HUES64 (cell line): ENCODE results near the gene PRCC.

Experiments
- H3K27ac ChIP-seq: 2 replicates; pipeline ENCODE4 v1.7.0; 2013; ENCODE audit warnings: low read depth, low read length, inconsistent platforms
- H3K27me3 ChIP-seq: 2 replicates; pipeline ENCODE4 v1.6.1; 2013; ENCODE audit warnings: mild to moderate bottlenecking, low read length; ENCODE audit not compliant: insufficient read depth
- H3K36me3 ChIP-seq: 2 replicates; pipeline ENCODE4 v1.6.1; 2013; ENCODE audit warnings: mild to moderate bottlenecking, low read length; ENCODE audit not compliant: insufficient read depth
- H3K4me1 ChIP-seq: 2 replicates; pipeline ENCODE4 v1.6.1; 2013; ENCODE audit warnings: mild to moderate bottlenecking, low read length, moderate library complexity; ENCODE audit not compliant: insufficient read depth
- H3K4me3 ChIP-seq: 2 replicates; pipeline ENCODE4 v1.5.1; 2013; ENCODE audit warnings: mild to moderate bottlenecking, low read length, moderate library complexity
- H3K9ac ChIP-seq: 2 replicates; pipeline ENCODE4 v1.6.1; 2013; ENCODE audit warnings: mild to moderate bottlenecking, low read depth, low read length
- H3K9me3 ChIP-seq: 2 replicates; pipeline ENCODE4 v1.6.1; 2013; ENCODE audit warnings: low read depth, low read length; ENCODE audit not compliant: insufficient read depth
- WGBS: fragments of 150-250, 120-280 bp; methylation state at CpG from one replicate; pipeline ENCODE4 v1.1.7; 2013; ENCODE audit warnings: missing lambda C conversion rate; 5-methylcytosine and 5-hydroxymethylcytosine counted together

PRCC gene

DNA sequence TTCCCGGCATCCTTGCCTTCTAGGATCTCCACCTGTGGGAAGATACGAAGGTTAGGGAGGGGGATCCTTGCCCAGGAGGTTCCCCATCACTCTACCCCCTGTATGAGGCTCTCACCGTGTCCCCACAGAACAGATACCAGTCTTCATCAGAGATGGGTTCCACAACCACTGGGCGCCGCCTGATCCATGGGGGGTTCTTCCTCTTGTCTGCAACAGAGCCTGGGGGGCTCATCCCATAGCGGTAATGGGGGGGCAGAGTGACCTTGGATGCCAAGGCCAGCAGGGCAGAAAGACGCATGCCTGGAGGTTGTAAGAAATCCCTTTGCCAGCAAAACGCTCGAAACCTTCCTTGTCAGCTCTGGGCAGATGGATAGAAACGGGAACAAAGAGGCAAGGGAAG, 28.9 kb upstream of the PRCC start:
- Histone ChIP-seq H3K9me3 (no peaks in the 10 kb centered on the region), H3K9ac (no peak overlapping the region), H3K27me3 (no peaks in the 10 kb centered on the region), H3K4me3 (no peak overlapping the region), H3K27ac (no peak overlapping the region), H3K36me3 (peaks cover 56% of the 10 kb centered on the region), H3K4me1 (peaks cover 16% of the 10 kb centered on the region)
- 94% methylated on average over 9 of the region's 10 CpGs for WGBS

DNA sequence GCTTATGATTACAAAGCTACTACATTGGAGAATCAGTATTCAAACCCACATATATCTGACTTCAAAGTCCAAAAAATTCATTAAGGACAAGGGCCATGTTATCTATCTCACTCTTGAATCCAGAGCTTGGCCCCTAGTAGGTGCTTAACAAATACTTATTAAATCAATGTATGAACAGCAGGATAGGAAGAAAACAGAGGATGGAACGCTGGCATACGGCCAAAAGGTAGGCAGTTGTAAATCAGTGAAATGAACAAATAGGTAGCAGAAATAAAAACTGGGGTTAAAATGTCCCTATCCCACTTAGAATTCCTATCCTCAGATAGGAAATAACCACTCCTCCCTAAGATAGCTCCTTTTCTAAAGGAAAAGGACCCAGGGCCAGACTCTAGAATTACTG, 28.4 kb upstream of the PRCC start:
- Histone ChIP-seq H3K9ac (no peak overlapping the region), H3K4me1 (peaks cover 16% of the 10 kb centered on the region), H3K4me3 (no peak overlapping the region), H3K9me3 (no peaks in the 10 kb centered on the region), H3K36me3 (peaks cover 56% of the 10 kb centered on the region), H3K27me3 (no peaks in the 10 kb centered on the region), H3K27ac (no peak overlapping the region)
- WGBS: 94% methylated on average over 2 of the region's 2 CpGs

DNA sequence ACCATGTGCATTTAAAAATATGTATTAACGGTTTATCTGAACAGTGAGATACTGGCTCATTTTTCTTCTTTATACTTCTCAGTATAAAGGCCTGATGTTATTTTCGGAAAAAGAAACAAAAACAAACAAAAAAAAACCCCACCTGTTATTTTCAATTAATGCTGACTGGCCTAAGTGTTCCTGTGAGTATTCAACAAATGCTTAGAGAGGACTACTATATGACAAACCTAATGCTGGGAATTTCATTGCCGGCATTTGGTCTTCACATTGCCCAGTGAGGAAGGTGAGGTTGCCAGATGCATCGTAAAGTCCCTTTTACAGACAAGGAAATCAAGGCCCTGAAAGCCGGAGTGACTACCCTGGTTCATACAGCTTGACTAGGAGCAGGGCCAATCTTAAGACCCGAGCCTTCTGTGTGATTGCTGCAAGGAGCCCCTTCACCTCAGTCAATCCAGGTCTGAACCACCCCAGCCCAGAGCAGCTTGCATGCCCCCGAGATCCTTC, 27.0 kb upstream of the PRCC start:
- peak overlapping the region; percentile 82 for H3K9ac ChIP-seq
- H3K9me3 ChIP-seq: no peaks in the 10 kb centered on the region
- peak overlapping the region; percentile 83 for H3K4me3 ChIP-seq
- peaks cover 19% of the 10 kb centered on the region for H3K4me1 ChIP-seq
- H3K27me3 ChIP-seq: no peaks in the 10 kb centered on the region
- H3K27ac ChIP-seq: peak overlapping the region; percentile 72
- peaks cover 62% of the 10 kb centered on the region for H3K36me3 ChIP-seq
- 27% methylated on average over 6 of the region's 7 CpGs for WGBS

DNA sequence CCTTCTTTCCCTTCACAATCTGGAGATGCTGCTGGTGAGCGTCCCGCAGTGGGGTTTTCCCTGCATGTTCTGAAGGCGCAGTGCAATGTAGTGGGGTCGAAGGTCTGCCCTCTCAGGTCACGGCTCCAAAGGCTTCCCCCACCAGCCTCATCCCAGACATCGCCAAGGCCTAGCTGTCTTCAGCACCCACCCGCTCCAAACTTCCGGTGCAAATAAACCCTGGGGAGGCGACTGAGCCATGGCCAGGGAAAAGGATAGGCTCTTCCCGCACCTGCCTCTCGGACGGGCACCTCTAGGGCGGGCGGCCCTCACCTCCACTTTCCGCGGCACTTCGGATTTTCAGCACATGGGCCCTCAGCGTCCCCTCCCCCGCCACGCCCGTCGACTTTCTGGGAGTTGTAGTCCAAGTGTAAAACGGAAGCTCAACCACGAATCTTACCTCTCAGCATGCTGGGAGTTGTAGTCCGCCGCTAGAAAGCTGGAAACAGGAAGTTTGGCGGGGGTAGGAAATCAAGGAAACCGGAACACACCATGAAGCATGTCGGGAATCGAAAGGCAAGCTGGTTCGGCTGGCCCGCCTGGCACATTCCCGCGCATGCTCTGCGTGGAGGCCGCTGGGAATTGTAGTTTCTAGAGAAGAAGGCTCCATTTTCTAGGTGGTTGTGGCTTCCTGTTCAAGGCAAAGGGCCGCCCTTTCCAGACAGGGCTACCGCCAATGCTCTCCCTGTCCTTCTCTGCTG, 26.4 kb upstream of the PRCC start, which contains the start of gene MRPL24:
Gene MRPL24, minus strand, starts transcription at position 348 of the 740 bp plus-strand sequence. CDS start 2,384 bp downstream, outside the sequence.
- Histone ChIP-seq H3K9ac (peak within 1 kb of the TSS; percentile 82), H3K27me3 (no peaks in the 10 kb centered on the region), H3K4me1 (peaks cover 25% of the 10 kb centered on the region), H3K9me3 (no peaks in the 10 kb centered on the region), H3K4me3 (peak within 1 kb of the TSS; percentile 83), H3K27ac (peak within 1 kb of the TSS; percentile 83), H3K36me3 (peaks cover 63% of the 10 kb centered on the region)
- WGBS: under 1% methylated on average over 38 of the region's 38 CpGs

DNA sequence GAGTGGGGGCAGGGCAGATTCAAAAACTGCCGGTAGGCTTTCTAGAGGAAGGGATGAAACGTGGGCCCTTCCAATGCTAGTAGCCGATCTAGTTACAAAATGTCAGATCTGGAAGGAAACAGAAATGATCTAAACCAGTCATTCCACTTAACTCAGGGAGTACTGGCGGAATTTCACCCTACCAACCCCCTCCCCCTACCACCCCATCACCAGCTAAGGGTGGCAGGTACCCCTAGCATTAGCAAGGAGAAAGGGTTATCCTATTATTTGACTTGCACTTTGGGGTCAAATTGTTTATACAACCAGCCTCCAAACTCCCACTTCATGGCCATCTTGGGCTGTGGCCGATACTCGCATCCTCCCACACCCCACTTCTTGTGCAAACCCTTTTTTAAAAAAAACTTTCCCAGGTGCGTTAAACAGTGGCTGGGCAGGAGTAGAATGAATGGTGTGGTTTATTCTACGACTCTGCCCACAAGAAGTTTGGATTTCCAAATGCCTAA, 25.8 kb upstream of the PRCC start:
- 48% methylated on average over 6 of the region's 8 CpGs for WGBS
- peaks cover 58% of the 10 kb centered on the region for H3K36me3 ChIP-seq

DNA sequence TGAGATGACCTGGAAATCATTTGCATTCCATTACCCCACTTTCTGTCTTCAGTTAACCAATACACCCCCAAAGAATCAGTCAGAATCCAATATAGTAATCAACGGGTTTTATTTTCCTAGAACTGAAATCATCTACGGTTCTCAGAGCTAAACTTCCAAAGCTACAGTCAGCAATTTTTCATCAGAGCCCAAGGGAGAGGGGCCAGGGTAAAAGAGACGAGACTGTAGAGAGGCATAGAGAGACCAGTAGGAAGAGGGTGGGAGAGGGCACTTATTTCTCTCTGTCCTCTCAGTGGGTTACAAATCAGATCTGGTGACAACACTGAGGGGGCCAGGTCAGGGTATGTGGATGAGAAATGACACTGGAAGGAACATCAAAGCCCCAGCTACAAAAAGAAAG, 25.3 kb upstream of the PRCC start:
- Histone ChIP-seq H3K9ac (peak overlapping the region; percentile 53; the same call in 1 of the 2 replicates), H3K9me3 (no peaks in the 10 kb centered on the region), H3K4me1 (peaks cover 30% of the 10 kb centered on the region), H3K27me3 (no peaks in the 10 kb centered on the region), H3K36me3 (peaks cover 54% of the 10 kb centered on the region), H3K4me3 (peak overlapping the region; percentile 29; the same call in 1 of the 2 replicates), H3K27ac (peak overlapping the region; percentile 83)
- WGBS: 92% methylated on average over 3 of the region's 3 CpGs

More for the DNA sequence above, 25.8 kb upstream of the PRCC start:
- Histone ChIP-seq H3K27ac (peak overlapping the region; percentile 83), H3K4me1 (peaks cover 30% of the 10 kb centered on the region), H3K9ac (peak overlapping the region; percentile 53; the same call in 1 of the 2 replicates), H3K4me3 (peak overlapping the region; percentile 29), H3K9me3 (no peaks in the 10 kb centered on the region), H3K27me3 (no peaks in the 10 kb centered on the region)

DNA sequence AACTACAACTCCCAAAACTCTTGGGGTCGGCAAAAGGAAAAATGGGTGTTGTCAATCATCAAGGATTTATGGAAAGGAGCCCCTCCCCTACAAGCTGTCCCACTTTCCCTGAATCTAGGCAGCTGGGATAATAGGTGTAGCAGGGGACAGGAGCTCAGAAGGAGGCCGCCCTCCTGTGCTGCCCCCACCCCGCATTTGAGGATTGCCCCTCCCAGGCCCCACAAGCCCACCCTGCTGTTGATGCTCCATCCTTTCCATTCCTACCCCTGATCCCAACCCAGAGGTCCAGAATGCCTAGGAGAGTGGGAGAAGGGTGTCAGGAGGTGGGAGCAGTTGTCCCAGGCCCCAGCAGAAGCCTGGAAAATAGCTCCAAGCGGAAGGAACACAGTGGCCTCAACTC, 24.5 kb upstream of the PRCC start:
- H3K27ac ChIP-seq: no peak overlapping the region
- WGBS: 89% methylated on average over 3 of the region's 4 CpGs

DNA sequence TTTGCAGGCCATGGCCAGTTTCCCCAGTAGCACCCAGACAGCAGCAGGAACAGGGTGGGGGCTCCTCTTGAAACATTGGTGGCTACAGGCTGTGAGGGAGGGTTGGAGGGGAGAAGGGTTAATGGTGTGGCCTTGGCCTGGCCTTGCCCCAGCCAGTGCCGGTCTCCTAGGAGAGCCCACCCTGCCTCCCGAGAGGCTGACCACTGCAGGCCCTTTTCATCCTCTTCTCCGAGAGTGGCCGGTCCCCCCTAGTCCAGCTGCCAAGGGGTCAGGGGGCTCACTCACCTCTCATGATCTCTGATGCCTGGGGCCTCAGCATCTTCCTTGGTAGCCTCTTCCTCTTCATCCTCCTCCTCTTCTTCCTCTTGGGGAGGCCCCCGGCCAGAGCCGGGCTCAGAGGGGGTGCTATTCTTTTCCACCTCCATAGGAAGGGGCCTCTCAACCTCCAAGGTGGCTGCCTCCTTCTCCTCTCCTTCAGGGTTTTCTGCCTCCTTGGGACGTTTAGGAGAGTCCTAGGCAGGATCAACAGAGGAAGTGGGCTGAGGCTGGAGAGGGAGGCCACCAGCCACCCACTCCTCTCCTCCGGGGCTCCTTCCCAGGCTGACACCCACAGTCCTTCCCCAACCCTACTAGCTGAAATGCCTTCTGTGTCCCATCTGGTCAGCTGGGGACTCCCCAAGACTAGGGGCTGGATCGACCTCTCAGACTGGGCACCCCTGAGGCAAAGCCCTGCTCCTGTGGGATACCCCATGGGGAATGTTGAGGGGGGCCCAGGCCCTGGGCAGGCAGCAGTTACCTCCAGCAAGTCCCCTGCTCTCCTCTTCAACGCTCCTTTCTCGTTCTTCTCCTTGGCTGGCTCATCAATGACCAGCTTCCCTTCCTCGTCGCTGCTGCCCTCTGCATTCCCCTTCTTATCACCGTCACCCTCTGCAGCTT, 23.7 kb upstream of the PRCC start:
- no peak overlapping the region for H3K4me3 ChIP-seq
- H3K9me3 ChIP-seq: no peaks in the 10 kb centered on the region
- H3K4me1 ChIP-seq: peaks cover 43% of the 10 kb centered on the region
- H3K27ac ChIP-seq: no peak overlapping the region
- H3K36me3 ChIP-seq: peaks cover 40% of the 10 kb centered on the region
- no peak overlapping the region for H3K9ac ChIP-seq
- 94% methylated on average over 14 of the region's 14 CpGs for WGBS
- H3K27me3 ChIP-seq: no peaks in the 10 kb centered on the region

More for the DNA sequence above, 24.5 kb upstream of the PRCC start:
- Histone ChIP-seq H3K27me3 (no peaks in the 10 kb centered on the region), H3K9me3 (no peaks in the 10 kb centered on the region), H3K4me1 (peaks cover 34% of the 10 kb centered on the region), H3K4me3 (no peak overlapping the region), H3K36me3 (peaks cover 46% of the 10 kb centered on the region), H3K9ac (no peak overlapping the region)

DNA sequence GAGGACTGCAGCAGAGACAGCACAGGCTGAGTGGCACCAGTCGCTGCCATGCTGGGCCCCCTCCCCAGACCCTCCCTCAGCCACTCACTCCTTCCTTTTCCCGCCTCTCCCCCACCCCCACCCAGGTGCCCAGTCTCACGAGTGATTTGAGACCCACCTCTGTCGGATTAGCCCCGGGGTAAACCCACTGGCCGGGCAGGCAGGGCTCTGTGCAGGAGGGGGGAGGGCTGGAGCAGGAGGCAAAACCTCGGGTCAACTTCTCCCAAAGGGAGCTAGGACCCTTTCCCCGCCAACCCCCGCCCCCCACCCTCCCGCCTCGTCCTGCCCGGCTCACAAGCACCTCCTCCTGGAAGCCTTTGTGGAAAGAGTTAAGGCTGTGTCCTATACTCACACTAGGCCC, 23.0 kb upstream of the PRCC start:
- H3K27me3 ChIP-seq: no peaks in the 10 kb centered on the region
- no peaks in the 10 kb centered on the region for H3K9me3 ChIP-seq
- H3K4me3 ChIP-seq: no peak overlapping the region
- H3K4me1 ChIP-seq: peaks cover 50% of the 10 kb centered on the region
- H3K36me3 ChIP-seq: peaks cover 40% of the 10 kb centered on the region
- no peak overlapping the region for H3K27ac ChIP-seq
- WGBS: 89% methylated on average over 11 of the region's 12 CpGs
- H3K9ac ChIP-seq: no peak overlapping the region

DNA sequence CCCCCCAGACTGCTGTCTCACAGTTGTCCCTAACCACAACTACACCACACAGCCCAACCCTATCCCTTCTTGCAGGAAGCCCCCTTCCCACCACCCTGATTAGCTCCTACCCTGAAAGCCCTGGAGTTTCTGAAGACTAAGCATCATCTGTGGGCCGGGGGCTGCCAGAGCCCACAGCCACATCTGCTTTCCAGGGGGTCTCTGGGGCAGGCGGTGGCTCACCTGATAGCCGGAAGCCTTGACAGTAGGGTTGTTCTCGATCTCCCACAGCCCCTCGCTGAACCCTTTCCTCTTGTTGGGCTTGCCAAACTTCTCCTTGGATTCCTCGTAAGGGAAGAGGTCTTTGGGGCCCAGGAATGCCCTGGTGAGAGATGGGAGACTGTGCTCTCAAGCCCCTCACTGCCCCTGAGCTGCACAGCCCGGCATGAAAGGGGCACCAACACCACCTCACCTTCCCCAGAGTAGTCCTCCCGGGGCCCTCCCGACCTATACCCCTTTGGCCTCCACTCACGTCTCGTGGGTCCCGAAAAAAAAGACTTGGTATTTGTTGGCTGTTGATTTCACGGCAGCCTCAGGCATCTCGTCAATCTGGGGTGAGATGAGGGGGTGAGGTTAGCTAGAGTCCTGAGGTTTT, 22.4 kb upstream of the PRCC start:
- Histone ChIP-seq H3K4me1 (peaks cover 55% of the 10 kb centered on the region), H3K9ac (no peak overlapping the region), H3K4me3 (no peak overlapping the region), H3K27me3 (no peaks in the 10 kb centered on the region), H3K36me3 (peaks cover 40% of the 10 kb centered on the region), H3K9me3 (no peaks in the 10 kb centered on the region), H3K27ac (peak overlapping the region; percentile 46; the same call in 1 of the 2 replicates)
- WGBS: 92% methylated on average over 14 of the region's 14 CpGs
